Gastroesophageal sphincter (tissue), 3 donors: ENCODE results near the gene PSAP.

Source experiments
- EP300 ChIP-seq: sonication (generic); formaldehyde crosslinking; IDR thresholded peaks from one replicate; pipeline ENCODE4 v1.6.1; 2017; ENCODE audit warnings: antibody characterized with exemption, mild to moderate bottlenecking
- POLR2A ChIP-seq, 2 donors: fragments of 450-650 bp; IDR thresholded peaks; one replicate each; pipeline ENCODE4 v1.6.1; 2017; ENCODE audit warnings: antibody characterized with exemption in 2 of 2, mild to moderate bottlenecking in 2 of 2, moderate library complexity in 1 of 2
- POLR2AphosphoS5 ChIP-seq: sonication (generic); formaldehyde crosslinking; IDR thresholded peaks from one replicate; pipeline ENCODE4 v1.6.1; 2017; ENCODE audit warnings: antibody characterized with exemption
- TF ChIP-seq, protein P1 (sequence below), 4 experiments: fragments of 200-600 bp in 2 of 4; fragments of 450-650 bp in 2 of 4; sonication (generic) in 1 of 4; IDR thresholded peaks; one replicate each; pipeline ENCODE4 v1.5.1; 2017 to 2019; ENCODE audit warnings: antibody characterized with exemption in 4 of 4, mild to moderate bottlenecking in 2 of 4, moderate library complexity in 2 of 4

DNA sequence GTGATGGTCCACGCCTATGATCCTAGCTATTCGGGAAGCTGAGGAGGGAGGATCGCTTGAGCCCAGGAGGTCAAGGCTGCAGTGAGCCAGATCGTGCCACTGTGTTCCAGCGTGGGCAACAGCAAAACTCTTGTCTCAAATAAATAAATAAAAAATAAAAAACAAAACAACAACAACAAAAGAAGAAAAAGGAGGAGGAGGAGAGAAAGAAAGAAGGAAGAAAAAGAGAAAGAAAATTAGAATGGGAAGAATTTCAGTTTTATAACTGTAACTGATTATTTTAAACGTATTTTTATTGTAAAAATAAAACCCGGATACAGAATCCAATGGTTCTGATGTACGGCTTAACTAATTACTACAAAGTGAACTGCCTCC, 37.2 kb upstream of the PSAP start:
- TF ChIP-seq, protein P1, sequence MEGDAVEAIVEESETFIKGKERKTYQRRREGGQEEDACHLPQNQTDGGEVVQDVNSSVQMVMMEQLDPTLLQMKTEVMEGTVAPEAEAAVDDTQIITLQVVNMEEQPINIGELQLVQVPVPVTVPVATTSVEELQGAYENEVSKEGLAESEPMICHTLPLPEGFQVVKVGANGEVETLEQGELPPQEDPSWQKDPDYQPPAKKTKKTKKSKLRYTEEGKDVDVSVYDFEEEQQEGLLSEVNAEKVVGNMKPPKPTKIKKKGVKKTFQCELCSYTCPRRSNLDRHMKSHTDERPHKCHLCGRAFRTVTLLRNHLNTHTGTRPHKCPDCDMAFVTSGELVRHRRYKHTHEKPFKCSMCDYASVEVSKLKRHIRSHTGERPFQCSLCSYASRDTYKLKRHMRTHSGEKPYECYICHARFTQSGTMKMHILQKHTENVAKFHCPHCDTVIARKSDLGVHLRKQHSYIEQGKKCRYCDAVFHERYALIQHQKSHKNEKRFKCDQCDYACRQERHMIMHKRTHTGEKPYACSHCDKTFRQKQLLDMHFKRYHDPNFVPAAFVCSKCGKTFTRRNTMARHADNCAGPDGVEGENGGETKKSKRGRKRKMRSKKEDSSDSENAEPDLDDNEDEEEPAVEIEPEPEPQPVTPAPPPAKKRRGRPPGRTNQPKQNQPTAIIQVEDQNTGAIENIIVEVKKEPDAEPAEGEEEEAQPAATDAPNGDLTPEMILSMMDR (IDR thresholded peaks at IDR 0.05), result no peak
- TF ChIP-seq EP300, result no peak
- TF ChIP-seq POLR2A (IDR thresholded peaks at IDR 0.05), result no peak
- no peak for TF ChIP-seq POLR2AphosphoS5
